Right lobe of liver (tissue), 6 donors: Measurements from ENCODE around the gene PYGL. TPM values are rescaled to one million over a fixed set of nuclear protein-coding genes. Genes with fewer than 3 reads are reported as not detected.
"Not testable (repeated sequence)": the region's sequence is repeated elsewhere in the genome, so short reads cannot be mapped to it uniquely, and the experiment has no call there.

Experiments
- ATAC-seq, 4 donors: fragments of 200-7000 bp; cut with Tn5 transposase; one replicate each; pipeline ENCODE4 v1.9.1; 2020; ENCODE audit warnings: mild to moderate bottlenecking in 4 of 4, moderate library complexity in 4 of 4
- DNase-seq, 3 donors: peaks; one replicate each; pipeline ENCODE4 v3.0.0-alpha.2; 2020
- H3K27ac ChIP-seq, 3 donors: fragments of 200-600 bp; one replicate each; pipeline ENCODE4 v1.8.0; 2022
- H3K27me3 ChIP-seq, 2 donors: fragments of 200-600 bp; one replicate each; pipeline ENCODE4 v1.8.0; 2022
- H3K36me3 ChIP-seq, 4 donors: fragments of 200-600 bp; sonication (generic) in 1 of 4; one replicate each; pipeline versions ENCODE4 v1.5.1 to v1.8.0; 2017 to 2022; ENCODE audit warnings: control low read depth in 1 of 4
- H3K4me1 ChIP-seq, 4 donors: fragments of 200-600 bp; sonication (generic) in 1 of 4; one replicate each; pipeline versions ENCODE4 v1.5.1 to v1.8.0; 2017 to 2022; ENCODE audit warnings: control low read depth in 1 of 4
- H3K4me3 ChIP-seq, 3 donors: fragments of 200-600 bp; one replicate each; pipeline ENCODE4 v1.8.0; 2022
- H3K9me3 ChIP-seq, 4 donors: fragments of 200-600 bp; sonication (generic) in 1 of 4; one replicate each; pipeline versions ENCODE4 v1.5.1 to v1.8.0; 2017 to 2022; ENCODE audit warnings: control low read depth in 1 of 4
- CTCF ChIP-seq, 4 donors: fragments of 200-600 bp in 3 of 4; fragments of 450-650 bp in 1 of 4; IDR thresholded peaks; one replicate each; pipeline versions ENCODE4 v1.5.1 to v1.8.0; 2016 to 2022; ENCODE audit warnings: antibody characterized with exemption in 4 of 4, mild to moderate bottlenecking in 2 of 4
- POLR2A ChIP-seq: fragments of 450-650 bp; IDR thresholded peaks from one replicate; pipeline ENCODE4 v1.6.1; 2017; ENCODE audit warnings: antibody characterized with exemption, mild to moderate bottlenecking
- WGBS: methylation state at CpG from one replicate; pipeline ENCODE4 v1.1.6; 2018; ENCODE audit warnings: low coverage, low lambda C conversion rate; ENCODE audit not compliant: insufficient coverage; ENCODE audit errors: missing lambda C conversion rate; 5-methylcytosine and 5-hydroxymethylcytosine counted together
- intact Hi-C, 2 donors: fragments of 100-400 bp; cut with DNase I; formaldehyde crosslinking; loops; one replicate each; pipeline versions ENCODE4 v1.11.2 to v1.14.1; 2022
- total RNA-seq, 6 experiments: library from RNA; depleted of rRNA in 2 of 6; stranded (reverse); fragments of >200 nt in 2 of 6; fragmentation: NEBNext Ultra II Directional in 3 of 6; extraction: Animal tissue kit (Norgen Biotek cat#: 25700) in 3 of 6; gene quantifications; one replicate each; pipeline versions ENCODE4 v1.1.0 to v1.2.4, GENCODE V29; 2016 to 2023
- donor health status: DM: no; HTN: yes; CAD: no.
- donor health status: DM: no; HTN: no; CAD: no.
- donor health status: DM: no; HTN: no; CAD: no.
- donor health status: DM: no; HTN: yes; CAD: no.
- donor health status: DM: no; HTN: yes; CAD: no.

PYGL gene
- total RNA-seq, 6 experiments from 2014 or later: 80.1 to 130 (median 107) TPM

DNA sequence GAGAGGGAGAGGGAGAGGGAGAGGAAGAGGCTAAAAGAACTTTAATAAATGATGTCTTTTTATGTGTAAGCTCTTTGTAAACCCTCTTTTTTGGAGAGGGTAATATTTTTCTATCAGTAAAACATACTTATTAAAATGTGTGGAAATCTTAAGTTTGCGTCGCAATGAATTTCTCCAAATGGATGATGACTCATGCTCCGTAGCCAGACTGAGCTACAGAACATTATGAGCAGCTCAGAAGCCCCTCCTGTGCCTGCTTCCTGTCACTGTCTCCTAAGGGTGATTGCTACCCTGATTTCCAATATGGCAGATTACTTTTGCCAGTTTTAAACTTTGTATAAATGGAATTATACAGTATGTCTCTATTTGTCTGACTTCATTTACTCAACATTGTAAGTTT, 13.0 kb upstream of the PYGL start:
- Histone ChIP-seq H3K27me3 (no peaks in the 10 kb centered on the region), H3K9me3 (no peaks in the 10 kb centered on the region), H3K4me1 (no peaks in the 10 kb centered on the region), H3K36me3 (no peaks in the 10 kb centered on the region), H3K4me3 (no peak overlapping the region), H3K27ac (no peak overlapping the region)
- TF ChIP-seq CTCF (IDR thresholded peaks at IDR 0.05): no peak
- no peak for TF ChIP-seq POLR2A
- DNase-seq (no peak), ATAC-seq (no peak)
- 73% methylated on average over 3 of the region's 3 CpGs for WGBS
- intact Hi-C loops: no loop called here

DNA sequence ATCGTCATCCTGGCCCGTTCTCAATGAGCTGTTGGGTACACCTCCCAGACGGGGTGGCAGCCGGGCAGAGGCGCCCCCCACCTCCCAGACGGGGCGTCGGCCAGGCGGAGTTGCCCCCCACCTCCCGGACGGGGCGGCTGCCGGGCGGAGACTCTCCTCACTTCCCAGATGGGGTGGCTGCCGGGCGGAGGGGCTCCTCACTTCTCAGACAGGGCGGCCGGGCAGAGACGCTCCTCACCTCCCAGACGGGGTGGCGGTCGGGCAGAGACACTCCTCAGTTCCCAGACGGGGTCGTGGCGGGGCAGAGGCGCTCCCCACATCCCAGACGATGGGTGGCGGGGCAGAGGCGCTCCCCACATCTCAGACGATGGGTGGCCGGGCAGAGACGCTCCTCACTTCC, 12.1 kb upstream of the PYGL start:
- H3K4me3 ChIP-seq, H3K27ac ChIP-seq, intact Hi-C loops, H3K36me3 ChIP-seq, H3K4me1 ChIP-seq, H3K9me3 ChIP-seq, DNase-seq, ATAC-seq, H3K27me3 ChIP-seq: not testable (repeated sequence)
- 85% methylated on average over 14 of the region's 32 CpGs for WGBS

DNA sequence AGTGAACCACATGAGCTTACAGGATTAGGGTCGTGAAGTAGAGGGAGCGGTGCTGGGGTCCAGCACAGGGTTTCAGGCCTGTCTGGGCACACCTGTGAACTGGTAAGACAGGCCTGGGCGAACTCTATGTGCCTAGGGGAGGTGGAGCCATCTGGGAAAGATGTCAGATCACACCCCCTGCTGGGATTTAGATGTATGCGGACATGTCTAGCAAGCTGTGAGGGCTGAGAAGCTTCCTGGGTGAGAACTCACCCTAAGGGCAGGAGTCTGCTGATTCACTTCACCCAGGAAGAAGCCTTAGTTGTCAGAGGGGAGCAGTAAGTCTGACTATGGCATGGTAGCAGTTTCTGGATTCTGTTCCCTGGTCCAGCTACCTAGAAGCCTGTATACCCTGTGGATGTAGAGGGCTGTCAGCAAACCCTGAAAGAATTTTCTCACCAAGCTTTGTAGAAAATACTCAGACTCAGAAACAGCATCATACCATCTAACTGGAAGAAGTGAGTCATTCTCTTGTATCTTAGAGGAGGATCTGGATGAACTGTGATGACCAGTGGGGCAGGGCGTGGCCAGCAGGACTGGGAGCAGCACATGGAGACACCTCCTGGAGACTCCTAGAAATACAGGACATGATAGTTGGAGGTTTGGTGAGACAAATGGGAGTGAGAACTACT, 11.2 kb upstream of the PYGL start:
- H3K4me1 ChIP-seq: no peaks in the 10 kb centered on the region
- H3K36me3 ChIP-seq: no peaks in the 10 kb centered on the region
- no peaks in the 10 kb centered on the region for H3K27me3 ChIP-seq
- WGBS: 70% methylated on average over 3 of the region's 5 CpGs
- TF ChIP-seq POLR2A (no peak), CTCF (IDR thresholded peaks at IDR 0.05) (peak; percentile 27 to 51 (median 47))
- DNase-seq (peak; percentile 71 to 82 (median 75)), ATAC-seq (peak; percentile 95 to 96 (median 96))
- peak overlapping the region in 1 of 3 donors; percentile 7 for H3K27ac ChIP-seq
- intact Hi-C loops: no loop called here
- no peak overlapping the region for H3K4me3 ChIP-seq
- no peaks in the 10 kb centered on the region for H3K9me3 ChIP-seq

GRCh38 chr14:50954811-50955372, 10.6 kb upstream of the PYGL start:
- Histone ChIP-seq H3K27me3 (no peaks in the 10 kb centered on the region), H3K4me1 (no peaks in the 10 kb centered on the region), H3K9me3 (no peaks in the 10 kb centered on the region), H3K4me3 (no peak overlapping the region), H3K27ac (peak overlapping the region in 1 of 3 donors; percentile 7), H3K36me3 (no peaks in the 10 kb centered on the region)
- intact Hi-C loops: no loop called here
- DNase-seq (no peak), ATAC-seq (peak; percentile 70 to 87 (median 78))
- 7% methylated on average over 1 of the region's 1 CpG for WGBS
- peak; percentile 50 to 71 (median 64) for TF ChIP-seq CTCF (IDR thresholded peaks at IDR 0.05)
- no peak for TF ChIP-seq POLR2A

DNA sequence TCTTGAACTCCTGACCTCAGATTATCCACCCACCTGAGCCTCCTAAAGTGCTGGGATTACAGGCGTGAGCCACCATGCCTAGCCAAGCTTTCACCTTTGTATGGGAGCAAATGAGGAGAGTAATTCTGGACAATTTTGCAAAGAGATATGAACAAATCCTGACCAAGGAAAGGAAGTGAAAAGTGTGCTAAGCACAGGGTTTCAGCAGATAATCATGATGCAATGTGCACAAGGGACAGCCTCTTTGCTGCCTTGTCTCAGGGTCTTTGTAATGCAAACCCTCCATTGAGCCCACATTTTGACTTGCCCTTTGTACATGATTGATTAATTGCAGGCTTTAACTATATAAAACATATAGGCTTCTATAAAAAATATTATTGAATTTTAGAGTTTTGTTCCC, 9.2 kb upstream of the PYGL start:
- Histone ChIP-seq H3K27ac (no peak overlapping the region), H3K9me3 (no peaks in the 10 kb centered on the region), H3K36me3 (no peaks in the 10 kb centered on the region), H3K4me3 (no peak overlapping the region), H3K4me1 (no peaks in the 10 kb centered on the region), H3K27me3 (no peaks in the 10 kb centered on the region)
- intact Hi-C loops: no loop called here
- ATAC-seq (no peak), DNase-seq (no peak)
- TF ChIP-seq POLR2A: no peak
- no peak for TF ChIP-seq CTCF (IDR thresholded peaks at IDR 0.05)
- WGBS: 88% methylated on average over 1 of the region's 1 CpG
